K562 (cell line): ENCODE measurements around the gene HLA-B. TPM values are rescaled to one million over a fixed set of nuclear protein-coding genes. Genes with fewer than 3 reads are reported as not detected.
A peak's percentile ranks its signal among the peaks of the same experiment; 100 is the strongest.

Source experiments
- ATAC-seq: fragments of 200-7000 bp; cut with Tn5 transposase; 3 replicates; pipeline ENCODE4 v1.9.1; 2020; ENCODE audit warnings: moderate library complexity
- BruUV-seq: library from RNA; stranded (reverse); fragments of 400-500 nt; replicated peaks from 2 replicates; lab custom pipeline; 2021; lab: Mats Ljungman, UMichigan
- CTCF ChIA-PET: fragments of 300-600 bp; formaldehyde crosslinking; extraction: SDS; loops from one replicate; lab custom pipeline; 2021; ENCODE audit warnings: low intra/inter-chr PET ratio; lab: Yijun Ruan, JAX
- POLR2A ChIA-PET: fragments of 300-600, 350-650 bp; sonication (Branson Sonifier 250); formaldehyde crosslinking; extraction: SDS; loops from one replicate; lab custom pipeline; 2021; ENCODE audit warnings: antibody characterized with exemption, inconsistent platforms; lab: Yijun Ruan, JAX
- DNase-seq, 4 experiments: peaks; one replicate each; pipeline versions ENCODE4 v3.0.0 to v3.0.0-alpha.2; 2011 to 2018; ENCODE audit warnings: low spot score in 3 of 4, mixed read lengths in 3 of 4; ENCODE audit errors: extremely low read depth in 1 of 4
- FAIRE-seq: peaks from 2 replicates; lab custom pipeline; 2011; peaks lifted over from hg19 to GRCh38; lab: Jason Lieb, UNC
- H2AFZ ChIP-seq: 2 replicates; pipeline ENCODE4 v1.6.0; 2011; ENCODE audit warnings: low read depth, low read length, control low read depth, inconsistent platforms
- H3K27ac ChIP-seq: fragments of 200-600 bp; 3 replicates; pipeline ENCODE4 v1.8.0; 2011; ENCODE audit warnings: low read depth, mild to moderate bottlenecking, control low read depth, inconsistent platforms, low read length, moderate library complexity, mixed read lengths; ENCODE audit errors: extremely low read depth
- H3K27me3 ChIP-seq, 2 experiments: fragments of 300-600 bp in 1 of 2; 2 replicates in 1 of 2; 3 replicates in 1 of 2; pipeline versions ENCODE4 v1.6.0 to v1.8.0; 2011; ENCODE audit warnings: inconsistent platforms in 2 of 2, low read length in 2 of 2, mild to moderate bottlenecking in 1 of 2, mixed read lengths in 1 of 2, moderate library complexity in 1 of 2; ENCODE audit not compliant: control insufficient read depth in 2 of 2, insufficient read depth in 2 of 2
- H3K36me3 ChIP-seq: fragments of 300-600 bp; 3 replicates; pipeline ENCODE4 v1.8.0; 2011; ENCODE audit warnings: mild to moderate bottlenecking, low read length, inconsistent platforms; ENCODE audit not compliant: control insufficient read depth, insufficient read depth
- H3K4me1 ChIP-seq, 2 experiments: fragments of 200-600 bp in 1 of 2; replicated peaks in 1 of 2; 2 replicates in 1 of 2; 3 replicates in 1 of 2; pipeline versions ENCODE4 v1.5.1 to v1.8.0; 2011; ENCODE audit warnings: inconsistent platforms in 2 of 2, low read length in 2 of 2, mild to moderate bottlenecking in 1 of 2, mixed read lengths in 1 of 2, moderate library complexity in 1 of 2; ENCODE audit not compliant: control insufficient read depth in 2 of 2, insufficient read depth in 2 of 2
- H3K4me2 ChIP-seq: 2 replicates; pipeline ENCODE4 v1.6.1; 2011; ENCODE audit warnings: low read length, control low read depth, inconsistent platforms, mixed read lengths; ENCODE audit not compliant: insufficient read depth
- H3K4me3 ChIP-seq: fragments of 200-600 bp; sonication (generic), shearing (Covaris generic); 2 replicates; pipeline ENCODE4 v1.5.1; 2016; ENCODE audit warnings: control low read depth, inconsistent platforms
- H3K79me2 ChIP-seq: fragments of 200-600 bp; 3 replicates; pipeline ENCODE4 v1.8.0; 2011; ENCODE audit warnings: low read length, inconsistent platforms; ENCODE audit not compliant: control insufficient read depth, insufficient read depth
- H3K9ac ChIP-seq, 2 experiments: 2 replicates each; pipeline versions ENCODE4 v1.6.0 to v1.6.1; 2011; ENCODE audit warnings: low read depth in 2 of 2, low read length in 2 of 2, control low read depth in 1 of 2, inconsistent platforms in 1 of 2, mild to moderate bottlenecking in 1 of 2, mixed read lengths in 1 of 2; ENCODE audit not compliant: insufficient read depth in 1 of 2
- H3K9me1 ChIP-seq: one replicate; pipeline ENCODE4 v1.6.0; 2011; ENCODE audit warnings: inconsistent platforms, mild to moderate bottlenecking, low read length, moderate library complexity; ENCODE audit not compliant: control insufficient read depth, insufficient read depth
- H3K9me3 ChIP-seq: replicated peaks from 2 replicates; pipeline ENCODE4 v1.5.1; 2011; ENCODE audit warnings: low read depth, low read length, inconsistent platforms; ENCODE audit not compliant: control insufficient read depth, insufficient read depth
- H4K20me1 ChIP-seq: replicated peaks from 2 replicates; pipeline ENCODE4 v1.6.1; 2011; ENCODE audit warnings: low read length, inconsistent platforms, mixed read lengths; ENCODE audit not compliant: control insufficient read depth, insufficient read depth
- CREM ChIP-seq: IDR thresholded peaks from 2 replicates; pipeline ENCODE4 v1.6.1; 2014; ENCODE audit warnings: antibody characterized with exemption, low read depth
- DPF2 ChIP-seq: fragments of 450-650 bp; IDR thresholded peaks from 2 replicates; pipeline ENCODE4 v1.6.1; 2016
- FOXK1 ChIP-seq: sonication (generic); formaldehyde crosslinking; IDR thresholded peaks from 2 replicates; pipeline ENCODE4 v1.8.0; 2022; ENCODE audit warnings: missing genetic modification reagents, mild to moderate bottlenecking, borderline replicate concordance
- MBD2 ChIP-seq: sonication (generic); IDR thresholded peaks from 2 replicates; pipeline ENCODE4 v1.6.1; 2016; ENCODE audit warnings: low read depth, borderline replicate concordance
- MYNN ChIP-seq, 2 experiments: sonication (generic); formaldehyde crosslinking in 1 of 2; IDR thresholded peaks; 2 replicates each; pipeline versions ENCODE4 v1.5.0 to v1.6.1; 2016 to 2020; ENCODE audit warnings: antibody characterized with exemption in 1 of 2, missing genetic modification reagents in 1 of 2
- PRDM10 ChIP-seq: fragments of 450-650 bp; IDR thresholded peaks from 2 replicates; pipeline ENCODE4 v1.6.1; 2018; ENCODE audit not compliant: partially characterized antibody
- RBM15 ChIP-seq: fragments of 200-400 bp; formaldehyde crosslinking; IDR thresholded peaks from 2 replicates; pipeline ENCODE4 v1.6.1; 2018; ENCODE audit warnings: mild to moderate bottlenecking, low read length, moderate library complexity; ENCODE audit not compliant: insufficient read depth
- ZBTB17 ChIP-seq: fragments of 450-650 bp; formaldehyde crosslinking; IDR thresholded peaks from 2 replicates; pipeline ENCODE4 v1.4.0; 2020; ENCODE audit warnings: mild to moderate bottlenecking
- ZFP30 ChIP-seq: fragments of 250-450 bp; sonication (Bioruptor Pico); IDR thresholded peaks from 2 replicates; pipeline ENCODE4 v1.8.0; 2022; ENCODE audit warnings: moderate library complexity, mild to moderate bottlenecking, inconsistent platforms, borderline replicate concordance
- ZFP36 ChIP-seq: fragments of 150-350 bp; IDR thresholded peaks from 2 replicates; pipeline ENCODE4 v1.6.1; 2018; ENCODE audit warnings: low read length, low read depth; ENCODE audit not compliant: partially characterized antibody
- ZNF512 ChIP-seq: IDR thresholded peaks from 2 replicates; pipeline ENCODE4 v1.6.1; 2016; ENCODE audit warnings: missing genetic modification characterization, missing compliant biosample characterization
- ZNF79 ChIP-seq: fragments of 250-450 bp; sonication (Bioruptor Pico); IDR thresholded peaks from 2 replicates; pipeline ENCODE4 v1.4.0; 2020; ENCODE audit warnings: low read depth, mild to moderate bottlenecking, moderate library complexity
- WGBS: fragments of 100-300 bp; shearing (Covaris generic); methylation state at CpG from one replicate; pipeline ENCODE4 v1.1.6; 2016; ENCODE audit warnings: low coverage, mixed read lengths; ENCODE audit not compliant: insufficient coverage; ENCODE audit errors: missing lambda C conversion rate; 5-methylcytosine and 5-hydroxymethylcytosine counted together
- in situ Hi-C: fragments of 300-500 bp; cut with MboI; formaldehyde crosslinking; loops from 4 replicates; pipeline ENCODE4 v1.15.0; 2018; ENCODE audit warnings: inconsistent platforms, mixed read lengths
- intact Hi-C: fragments of 100-400 bp; cut with micrococcal nuclease; formaldehyde crosslinking; loops from 2 replicates; pipeline ENCODE4 v1.14.2; 2022
- polyA plus RNA-seq, 8 experiments: library from polyadenylated mRNA; depleted of rRNA in 4 of 8; stranded (reverse) in 5 of 8; unstranded in 3 of 8; fragments of >200 nt; fragmentation: Nextera tagmentation in 2 of 8; fragmentation: Illumina TruSeq in 1 of 8; extraction: Ambion mirVana in 2 of 8; extraction: Trizol in 1 of 8; gene quantifications; 2 replicates each; pipeline versions ENCODE4 v1.2.1 to v1.2.3, GENCODE V29; 2011 to 2014; ENCODE audit warnings: inconsistent platforms in 1 of 8, missing spikeins in 1 of 8
- total RNA-seq, 7 experiments: library from RNA; depleted of rRNA in 6 of 7; stranded (reverse); fragments of >200 nt in 6 of 7; fragmentation: Illumina TruSeq in 2 of 7; extraction: Trizol in 2 of 7; gene quantifications; 2 replicates each; pipeline versions ENCODE4 v1.2.1 to v1.2.3, GENCODE V29; 2011 to 2021; ENCODE audit warnings: low replicate concordance in 1 of 7

The HLA-B gene
- total and polyA plus RNA-seq, 9 of the 15 experiments (the other 6 are each of a cell fraction or from before 2014, with no cell fraction given): 0.07 to 9.7 (median 0.65) TPM; not detected in 2

GRCh38 chr6:31400467-31401289 lies 43.7 kb upstream of the HLA-B start (continued):
- TF ChIP-seq ZNF512 (tag): no peak
- TF ChIP-seq RBM15: no peak

GRCh38 chr6:31399589-31400466 lies 42.8 kb upstream of the HLA-B start:
- BruUV-seq: TSS peak; percentile 64
- CTCF ChIA-PET: interaction anchor here (0.6 to 5.5 kb wide), 5 partner anchors 43 to 867 kb away, joined by 3 to 68 read pairs (median 5); no protein-coding TSS in a partner anchor
- Histone ChIP-seq H3K9me3 (no peaks in the 10 kb centered on the region), H3K9me1 (no peaks in the 10 kb centered on the region), H3K27me3 (no peaks in the 10 kb centered on the region), H3K4me1 (peaks cover 46% of the 10 kb centered on the region in 2 experiments), H3K27ac (peak overlapping the region; percentile 87), H3K9ac (peak overlapping the region; percentile 81 to 98), H2AFZ (peak overlapping the region; percentile 92), H4K20me1 (no peaks in the 10 kb centered on the region; the same call in 1 of the 2 replicates), H3K36me3 (no peaks in the 10 kb centered on the region), H3K79me2 (peaks cover 43% of the 10 kb centered on the region), H3K4me2 (peak overlapping the region; percentile 81), H3K4me3 (peak overlapping the region; percentile 51)
- POLR2A ChIA-PET: interaction anchor here (0.6 to 2.7 kb wide), 8 partner anchors 15 to 42 kb away, joined by 3 to 8 read pairs (median 3); no protein-coding TSS in a partner anchor
- peak; percentile 64 for ATAC-seq
- peak; percentile 80 to 94 (median 84) for DNase-seq
- under 1% methylated on average over 57 of the region's 57 CpGs for whole genome bisulfite sequencing
- intact Hi-C loops: loop anchor here (1.0 to 5.0 kb wide), 4 partner anchors 41 to 197 kb away; partner anchors contain the start of gene DDX39B
- in situ Hi-C loops: loop anchor here (5.0 kb wide), 2 partner anchors 42 to 202 kb away; no protein-coding TSS in a partner anchor
- FAIRE-seq: peak; percentile 70
- TF ChIP-seq CREM (peak; percentile 75), PRDM10 (peak; percentile 39), MYNN (IDR thresholded peaks at IDR 0.05) (no peak; the same call in 1 of the 2 replicates), MYNN (CRISPR knock-in tag; IDR thresholded peaks at IDR 0.05) (no peak), FOXK1 (CRISPR knock-in tag) (no peak; the same call in 1 of the 2 replicates), ZFP30 (CRISPR knock-in tag) (no peak), MBD2 (peak; percentile 20; the same call in 1 of the 2 replicates), ZFP36 (no peak), ZNF79 (CRISPR knock-in tag) (no peak), DPF2 (peak; percentile 65), ZBTB17 (CRISPR knock-in tag) (no peak)
